AG09319 (cell line): Measurements from ENCODE around the gene ARHGAP25.

Experiments
- DNase-seq: peaks from one replicate; pipeline ENCODE4 v3.0.0-alpha.2; 2010; ENCODE audit warnings: low read depth; ENCODE audit errors: extremely low read depth
- TF ChIP-seq, protein P1 (sequence below): IDR thresholded peaks from 2 replicates; pipeline ENCODE4 v1.5.1; 2011; ENCODE audit warnings: low read depth, mild to moderate bottlenecking, inconsistent platforms, low read length, moderate library complexity

The ARHGAP25 gene

DNA sequence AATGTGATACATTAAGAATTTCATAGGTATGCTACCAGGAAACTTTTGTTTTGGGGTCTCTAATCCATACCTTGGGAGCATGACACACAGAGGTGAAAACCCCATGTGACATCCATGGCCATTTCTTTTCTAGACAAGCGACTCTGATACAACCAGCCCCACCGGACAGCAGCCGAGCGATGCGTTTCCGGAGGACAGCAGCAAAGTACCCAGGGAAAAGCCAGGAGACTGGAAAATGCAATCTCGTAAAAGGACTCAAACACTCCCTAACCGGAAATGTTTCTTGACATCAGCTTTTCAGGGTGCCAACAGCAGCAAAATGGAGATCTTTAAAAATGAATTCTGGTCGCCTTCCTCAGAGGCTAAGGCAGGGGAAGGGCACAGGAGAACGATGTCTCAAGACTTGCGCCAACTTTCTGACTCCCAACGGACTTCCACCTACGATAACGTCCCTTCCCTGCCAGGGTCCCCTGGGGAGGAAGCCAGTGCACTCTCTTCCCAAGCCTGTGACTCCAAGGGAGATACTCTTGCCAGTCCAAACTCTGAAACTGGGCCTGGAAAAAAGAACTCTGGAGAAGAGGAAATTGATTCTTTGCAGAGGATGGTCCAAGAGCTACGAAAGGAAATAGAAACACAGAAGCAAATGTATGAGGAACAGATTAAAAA is 87.7 kb downstream of the ARHGAP25 start:
- TF ChIP-seq, protein P1, sequence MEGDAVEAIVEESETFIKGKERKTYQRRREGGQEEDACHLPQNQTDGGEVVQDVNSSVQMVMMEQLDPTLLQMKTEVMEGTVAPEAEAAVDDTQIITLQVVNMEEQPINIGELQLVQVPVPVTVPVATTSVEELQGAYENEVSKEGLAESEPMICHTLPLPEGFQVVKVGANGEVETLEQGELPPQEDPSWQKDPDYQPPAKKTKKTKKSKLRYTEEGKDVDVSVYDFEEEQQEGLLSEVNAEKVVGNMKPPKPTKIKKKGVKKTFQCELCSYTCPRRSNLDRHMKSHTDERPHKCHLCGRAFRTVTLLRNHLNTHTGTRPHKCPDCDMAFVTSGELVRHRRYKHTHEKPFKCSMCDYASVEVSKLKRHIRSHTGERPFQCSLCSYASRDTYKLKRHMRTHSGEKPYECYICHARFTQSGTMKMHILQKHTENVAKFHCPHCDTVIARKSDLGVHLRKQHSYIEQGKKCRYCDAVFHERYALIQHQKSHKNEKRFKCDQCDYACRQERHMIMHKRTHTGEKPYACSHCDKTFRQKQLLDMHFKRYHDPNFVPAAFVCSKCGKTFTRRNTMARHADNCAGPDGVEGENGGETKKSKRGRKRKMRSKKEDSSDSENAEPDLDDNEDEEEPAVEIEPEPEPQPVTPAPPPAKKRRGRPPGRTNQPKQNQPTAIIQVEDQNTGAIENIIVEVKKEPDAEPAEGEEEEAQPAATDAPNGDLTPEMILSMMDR = no peak
- no peak for DNase-seq

DNA sequence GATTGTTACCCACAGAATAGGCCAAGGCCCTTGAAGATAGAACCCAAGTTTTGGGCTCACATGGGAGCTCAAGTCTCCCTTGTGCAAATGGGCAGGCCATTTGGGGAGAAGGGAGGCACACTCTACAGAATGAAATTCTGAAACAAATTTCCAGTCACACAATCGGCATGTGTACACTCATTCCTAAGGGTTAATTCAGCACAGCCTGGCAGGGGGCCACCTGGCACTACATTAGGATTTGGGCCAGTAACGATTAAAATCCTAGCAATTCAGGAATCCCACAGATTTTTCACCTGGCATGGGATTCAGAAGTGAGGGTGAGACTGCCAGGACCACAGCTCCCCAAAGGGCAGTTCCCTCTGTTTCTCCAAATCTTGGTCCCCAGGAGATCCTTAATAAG is 90.2 kb downstream of the ARHGAP25 start:
- DNase-seq = no peak
- TF ChIP-seq, protein P1 = no peak

DNA sequence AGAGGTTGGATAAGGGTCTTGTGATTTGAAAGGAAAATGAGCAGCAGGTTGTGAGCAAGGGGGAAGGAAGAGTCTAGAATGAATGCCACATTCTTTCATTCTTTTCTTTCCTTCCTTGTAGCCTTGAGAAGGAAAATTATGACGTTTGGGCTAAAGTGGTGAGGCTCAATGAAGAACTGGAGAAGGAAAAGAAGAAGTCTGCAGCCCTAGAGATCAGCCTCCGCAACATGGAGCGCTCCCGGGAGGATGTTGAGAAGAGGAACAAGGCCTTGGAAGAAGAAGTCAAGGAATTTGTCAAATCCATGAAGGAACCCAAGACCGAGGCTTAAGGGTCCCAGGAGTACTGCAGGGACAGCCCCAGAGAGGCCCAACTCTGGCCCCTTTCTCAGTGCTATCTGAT is 91.3 kb downstream of the ARHGAP25 start:
- DNase-seq = no peak
- TF ChIP-seq, protein P1 = no peak

DNA sequence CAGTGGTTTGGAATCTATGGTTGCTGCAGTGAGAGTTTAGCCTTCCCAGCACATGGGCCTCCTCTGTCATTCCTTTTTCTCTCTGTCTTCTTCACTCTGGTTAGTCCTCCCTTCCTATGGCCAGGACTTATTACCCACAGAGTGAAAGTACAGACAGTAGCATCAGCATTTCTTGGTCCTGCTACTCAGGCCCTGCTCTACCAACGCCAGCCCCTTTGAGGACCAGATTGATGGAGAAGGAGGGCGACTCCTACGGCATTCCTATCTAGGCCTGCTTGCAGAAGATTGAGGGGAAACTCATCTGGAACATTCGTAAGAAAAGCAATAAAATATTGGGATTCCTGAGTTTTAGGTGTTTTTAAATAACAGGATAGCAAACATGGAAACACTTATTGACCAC is 93.1 kb downstream of the ARHGAP25 start:
- DNase-seq = no peak
- TF ChIP-seq, protein P1 = no peak

DNA sequence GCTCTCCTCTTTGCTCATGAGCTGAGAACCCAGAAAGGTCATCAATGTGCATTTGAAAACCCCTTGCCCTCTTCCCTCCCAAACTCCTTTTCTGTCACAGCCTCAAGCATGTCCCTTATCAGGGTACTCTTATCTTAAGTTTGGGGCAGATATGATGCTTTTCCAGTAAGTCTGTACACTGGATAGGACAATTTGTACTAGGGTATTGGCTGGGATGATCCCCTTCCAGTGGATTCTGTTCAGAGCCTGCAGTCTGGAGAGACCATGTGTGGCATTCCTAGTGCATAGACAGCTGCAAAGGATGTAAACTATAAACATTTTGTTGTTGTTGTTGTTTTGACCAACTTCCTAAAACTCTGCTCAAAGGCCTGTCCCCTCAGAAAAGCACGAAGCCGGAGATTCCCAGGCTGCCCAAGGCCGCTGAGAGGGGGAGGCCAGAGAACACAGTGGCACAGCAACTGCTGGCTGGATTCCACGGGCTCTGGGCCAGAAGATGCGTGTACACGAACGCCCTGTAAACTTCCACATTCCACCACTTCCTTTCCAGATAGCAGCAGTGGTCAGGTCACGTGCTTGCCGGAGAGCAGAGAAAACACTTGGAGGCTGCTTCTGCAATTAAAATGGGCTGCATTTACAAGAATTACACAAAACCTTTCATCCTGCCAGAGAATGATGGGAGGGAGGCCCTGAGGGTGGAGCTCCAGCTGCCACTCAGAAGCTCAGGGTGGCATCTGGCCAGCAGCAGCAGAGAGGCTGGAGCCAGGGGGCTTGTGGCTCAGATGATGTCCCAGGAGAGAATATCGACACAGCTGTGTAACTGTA is 94.5 kb downstream of the ARHGAP25 start:
- DNase-seq = peak; percentile 91
- TF ChIP-seq, protein P1 = no peak

DNA sequence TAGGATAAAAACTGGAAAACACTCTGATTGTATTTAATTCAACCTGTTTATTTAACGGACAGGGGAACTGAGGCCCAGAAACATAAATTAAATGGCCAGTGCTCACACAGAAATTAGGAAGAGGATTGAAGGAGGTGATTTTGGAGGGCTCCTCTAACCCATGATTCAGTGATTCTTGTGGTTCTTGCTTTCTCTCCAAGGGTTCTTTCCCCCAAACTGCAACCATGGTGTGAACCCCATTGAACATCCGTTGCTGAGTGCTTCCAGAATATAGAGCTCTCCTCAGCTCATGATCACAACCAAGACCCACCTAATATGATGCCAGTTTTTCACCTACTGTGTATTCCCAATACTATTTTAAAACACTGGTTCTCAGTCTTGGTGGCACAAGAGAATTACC is 95.1 kb downstream of the ARHGAP25 start:
- TF ChIP-seq, protein P1 = no peak
- DNase-seq = no peak

DNA sequence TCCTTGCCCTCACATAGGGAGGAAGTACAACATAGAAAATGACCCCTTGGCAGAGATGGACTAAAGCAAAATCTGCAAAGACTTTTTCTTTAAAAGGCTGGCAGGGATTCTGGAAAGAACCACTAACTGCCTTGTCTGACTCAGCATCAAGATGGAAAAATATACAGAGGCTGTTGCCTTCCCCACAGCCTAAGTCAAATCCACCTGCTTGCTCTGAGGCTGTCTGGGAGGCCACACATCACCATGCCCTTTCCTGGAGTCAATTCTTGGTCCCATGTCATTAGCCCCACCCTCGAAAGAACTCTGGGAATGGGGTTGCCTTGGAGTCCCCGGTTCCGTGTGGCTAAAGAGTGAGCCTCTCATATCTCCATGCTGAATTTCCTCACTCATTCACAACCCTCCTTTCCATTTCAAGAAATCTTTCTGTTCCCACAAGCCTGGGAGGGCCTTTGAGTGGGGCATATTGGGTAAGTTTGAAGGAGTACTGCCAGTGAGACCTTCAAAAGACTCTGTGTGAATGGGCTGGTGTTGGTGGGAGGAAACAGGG is 97.1 kb downstream of the ARHGAP25 start:
- TF ChIP-seq, protein P1 = no peak
- no peak for DNase-seq
